Stimulated activated CD8-positive, alpha-beta memory T cell treated with anti-CD3 and anti-CD28 coated beads, Interleukin-4, amount 100 ng/mL, for 1 hour (primary cell): ENCODE results near the gene BTBD8.

Experiments
- DNase-seq, 2 donors: peaks; one replicate each; pipeline ENCODE4 v3.0.0-alpha.2; 2020; ENCODE audit warnings: low read depth in 2 of 2, low spot score in 1 of 2

The BTBD8 gene

DNA sequence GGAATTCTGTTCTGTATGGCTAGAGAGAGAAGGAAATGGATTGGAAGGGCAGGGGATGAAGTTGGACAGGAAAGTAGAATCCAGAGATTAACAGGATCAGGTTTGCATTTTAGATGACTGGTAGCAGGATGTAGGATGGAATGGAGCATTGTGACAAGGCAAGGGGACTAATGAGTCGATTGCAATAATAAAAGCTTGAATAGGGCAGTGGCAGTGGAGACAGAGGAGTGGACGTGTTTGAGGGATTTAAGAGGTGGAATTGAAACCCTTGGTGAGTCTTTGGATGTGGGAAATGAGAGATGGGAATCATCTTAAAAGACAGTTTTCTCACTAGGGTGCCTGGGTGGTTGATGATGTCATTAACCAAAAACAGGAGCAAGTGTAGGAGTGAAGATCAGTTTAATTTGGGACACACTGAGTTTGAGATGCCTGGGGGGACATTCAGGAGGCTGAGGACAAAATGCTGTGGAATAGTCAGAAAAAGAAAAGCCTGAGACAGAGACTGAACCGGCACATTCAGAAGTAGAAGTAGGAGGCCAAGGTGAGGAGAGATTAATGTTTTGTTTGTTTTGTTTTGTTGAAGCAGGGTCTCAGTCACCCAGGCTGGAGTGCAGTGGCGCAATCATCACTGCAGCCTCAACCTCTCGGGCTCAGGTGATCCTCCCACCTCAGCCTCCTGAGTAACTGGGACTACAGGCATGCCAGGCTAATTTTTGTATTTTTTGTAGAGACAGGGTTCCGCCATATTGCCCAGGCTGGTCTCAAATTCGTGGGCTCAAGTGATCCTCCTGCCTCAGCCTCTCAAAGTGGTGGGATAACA, 108.5 kb downstream of the BTBD8 start:
- DNase-seq: no peak

DNA sequence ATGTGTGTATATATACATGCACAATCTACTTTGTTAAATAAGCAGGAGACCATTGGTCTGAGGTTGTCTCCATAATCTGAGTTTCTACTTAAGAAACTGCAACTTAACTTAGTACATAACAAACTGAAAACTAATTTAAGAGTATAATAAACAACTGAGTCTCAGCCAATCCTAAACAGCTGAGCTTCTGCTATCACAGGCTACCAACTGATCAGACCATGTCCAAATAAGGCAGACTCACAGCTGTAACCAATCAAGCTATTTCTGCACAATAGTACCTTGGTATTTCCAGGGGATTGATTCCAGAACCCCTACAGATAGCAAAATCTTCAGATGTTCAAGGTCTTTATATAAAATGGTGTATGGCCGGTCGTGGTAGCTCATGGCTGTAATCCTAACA, 111.6 kb downstream of the BTBD8 start:
- no peak for DNase-seq

DNA sequence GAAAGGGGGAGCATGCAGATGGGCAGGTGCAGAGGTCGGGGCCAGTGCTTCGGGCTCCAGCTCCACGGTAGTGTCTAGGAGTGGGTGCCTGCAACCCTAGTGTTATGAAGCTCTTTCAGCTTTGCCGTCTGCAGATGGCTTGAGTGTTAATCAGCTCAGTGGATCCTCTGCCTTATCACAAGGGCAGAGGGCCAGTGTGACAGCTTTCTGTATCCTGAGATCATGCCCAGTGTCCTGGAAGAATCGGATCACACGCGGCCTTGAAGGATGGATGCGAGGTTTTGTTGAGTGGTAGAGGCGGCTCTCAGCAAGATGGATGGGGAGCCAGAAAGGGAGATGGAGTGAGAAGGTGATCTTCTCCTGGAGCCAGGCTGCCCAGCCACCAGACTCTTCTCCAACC, 112.1 kb downstream of the BTBD8 start:
- no peak for DNase-seq

DNA sequence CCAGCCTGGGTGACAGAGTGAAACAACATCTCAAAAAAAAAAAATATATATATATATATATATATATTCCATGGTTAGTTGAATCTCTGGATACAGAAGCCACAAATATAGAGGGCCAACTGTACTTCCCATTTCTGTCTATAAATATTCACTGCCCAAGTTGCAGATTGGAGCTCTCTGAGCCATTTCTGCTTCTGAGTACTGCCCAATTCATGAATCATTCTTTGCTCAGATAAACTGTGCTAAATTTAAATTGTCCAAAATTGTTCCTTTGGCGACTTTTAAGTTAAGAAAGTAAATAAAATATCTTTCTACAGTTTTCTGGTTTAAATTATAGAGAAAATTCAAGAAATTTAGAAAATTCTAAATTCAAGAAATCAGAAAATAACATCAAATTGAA, 114.4 kb downstream of the BTBD8 start:
- no peak for DNase-seq

GRCh38 chr1:92201973-92202372, 121.8 kb downstream of the BTBD8 start:
- no peak for DNase-seq

- no peak for DNase-seq
These were observed 123.0 kb downstream of the BTBD8 start for GRCh38 chr1:92203105-92203504.

- no peak for DNase-seq
These were observed 130.6 kb downstream of the BTBD8 start for GRCh38 chr1:92210701-92211100.

GRCh38 chr1:92211166-92211565, 131.0 kb downstream of the BTBD8 start:
- DNase-seq: no peak

DNA sequence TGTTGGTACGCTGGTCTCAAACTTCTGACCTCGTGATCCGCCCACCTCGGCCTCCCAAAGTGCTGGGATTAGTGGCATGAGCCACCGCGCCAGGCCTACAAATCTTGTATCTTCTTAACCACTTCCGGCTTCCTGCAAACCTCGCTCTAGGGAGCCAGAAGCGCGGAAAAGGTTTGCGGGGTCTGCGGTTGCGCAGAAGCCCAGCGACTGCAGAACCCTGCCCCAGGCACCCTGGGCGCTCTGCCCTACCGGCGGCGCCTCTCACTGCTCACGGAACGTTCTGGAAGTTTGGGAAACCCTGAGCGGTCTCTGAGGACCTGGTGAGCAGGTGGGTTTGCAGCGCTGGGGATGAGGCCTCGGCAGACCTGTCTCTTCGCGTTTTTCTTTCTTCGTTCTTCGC, 137.6 kb downstream of the BTBD8 start, which contains the start of gene C1orf146:
Gene C1orf146 (plus strand): TSS at position 195 of the 400 bp plus-strand sequence. CDS start 13,506 bp downstream, outside the sequence.
- no peak for DNase-seq

GRCh38 chr1:92218559-92218958, 138.4 kb downstream of the BTBD8 start:
- DNase-seq: no peak

GRCh38 chr1:92219028-92219427, 138.9 kb downstream of the BTBD8 start:
- DNase-seq: no peak

DNA sequence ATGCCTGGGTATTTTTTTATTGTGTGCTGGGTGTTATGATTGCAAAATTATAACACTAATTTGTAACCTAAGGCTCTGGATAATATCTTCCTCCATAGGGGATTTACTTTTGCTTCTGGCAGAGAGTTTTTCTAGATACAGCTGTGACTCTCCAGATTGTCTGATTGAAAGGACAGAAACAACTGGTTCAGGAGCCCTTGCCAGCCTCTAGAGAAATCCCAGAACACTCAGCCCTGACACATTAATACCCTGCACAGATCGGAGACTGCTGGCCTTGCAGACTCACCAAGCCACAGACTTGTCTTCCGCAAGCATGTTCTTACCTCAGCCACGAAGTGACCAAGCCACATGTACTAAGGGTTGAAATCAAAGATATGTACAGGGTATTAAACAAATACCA, 148.3 kb downstream of the BTBD8 start:
- DNase-seq: no peak

DNA sequence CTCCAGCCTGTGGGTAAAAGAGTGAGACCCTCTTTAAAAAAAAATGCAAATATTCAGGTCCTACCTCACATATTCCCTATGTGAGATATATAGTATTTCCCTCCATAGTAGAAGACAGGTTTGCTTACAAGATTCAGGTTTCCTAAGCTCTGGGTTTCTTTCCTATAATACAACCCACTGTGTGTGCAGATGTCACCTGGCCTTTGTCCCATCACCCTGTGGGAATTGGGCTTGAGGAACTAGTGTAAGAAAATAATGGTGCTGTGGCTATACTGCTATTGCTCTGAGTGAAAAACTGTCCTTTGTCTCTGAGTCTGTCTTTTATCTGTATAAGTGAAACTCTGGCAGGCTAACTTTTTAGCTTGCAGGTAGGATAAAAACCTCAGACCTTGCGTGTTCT, 150.6 kb downstream of the BTBD8 start:
- no peak for DNase-seq
